ENCODE data around the gene ZNHIT2. TPM values are rescaled to one million over a fixed set of nuclear protein-coding genes. Genes with fewer than 3 reads are reported as not detected.

ZNHIT2 gene
- total and polyA plus RNA-seq, 2 of the 13 experiments (the other 11 are each of a cell fraction or from before 2014, with no cell fraction given) = 1.1 to 6.5 TPM

- TF ChIP-seq DR1 (CRISPR knock-in tag; IDR thresholded peaks at IDR 0.05) = peak; percentile 99
- no peak for TF ChIP-seq SMARCE1 (IDR thresholded peaks at IDR 0.05; ENCODE audit: borderline replicate concordance)
- peak; percentile 86 for TF ChIP-seq NFYC (CRISPR knock-in tag; IDR thresholded peaks at IDR 0.05)
- no peak for TF ChIP-seq NFE2 (CRISPR knock-in tag; IDR thresholded peaks at IDR 0.05)
- TF ChIP-seq PLSCR1 (CRISPR knock-in tag; IDR thresholded peaks at IDR 0.05; ENCODE audit: borderline replicate concordance) = no peak
- no peak for TF ChIP-seq ZNF580 (CRISPR knock-in tag; IDR thresholded peaks at IDR 0.05; ENCODE audit: borderline replicate concordance, low read depth)
- peak; percentile 50 for TF ChIP-seq RBM39 (IDR thresholded peaks at IDR 0.05; ENCODE audit: low read depth, low read length, poor library complexity, severe bottlenecking)
- TF ChIP-seq ZNF207 (IDR thresholded peaks at IDR 0.05; ENCODE audit: borderline replicate concordance) = no peak
- no peak; the same call in 1 of the 2 replicates for TF ChIP-seq TSC22D2 (CRISPR knock-in tag; IDR thresholded peaks at IDR 0.05; ENCODE audit: borderline replicate concordance)
- TF ChIP-seq ZNF530 (CRISPR knock-in tag; IDR thresholded peaks at IDR 0.05; ENCODE audit: low read depth) = no peak
- 0 out of 2 replicates have a peak, but pooled peaks have one; percentile 28 for TF ChIP-seq GATAD1 (CRISPR knock-in tag; IDR thresholded peaks at IDR 0.05)
- TF ChIP-seq JUN (CRISPR knock-in tag; IDR thresholded peaks at IDR 0.05) = no peak
- TF ChIP-seq ATRX (CRISPR knock-in tag; IDR thresholded peaks at IDR 0.05; ENCODE audit: borderline replicate concordance) = no peak
- no peak for TF ChIP-seq HIVEP1 (CRISPR knock-in tag; IDR thresholded peaks at IDR 0.05)
- no peak for TF ChIP-seq ZNF335 (CRISPR knock-in tag; IDR thresholded peaks at IDR 0.05)
- no peak; the same call in 1 of the 2 replicates for TF ChIP-seq ZNF563 (CRISPR knock-in tag; IDR thresholded peaks at IDR 0.05)
- TF ChIP-seq ZMAT3 (CRISPR knock-in tag; conservative IDR thresholded peaks at IDR 0.05) = no peak
- TF ChIP-seq ZNF484 (CRISPR knock-in tag; IDR thresholded peaks at IDR 0.05; ENCODE audit: borderline replicate concordance, low read depth) = no peak
- no peak for TF ChIP-seq PBX2 (CRISPR knock-in tag; IDR thresholded peaks at IDR 0.05)
- TF ChIP-seq ZNF367 (CRISPR knock-in tag; IDR thresholded peaks at IDR 0.05; ENCODE audit: borderline replicate concordance) = no peak
- no peak for TF ChIP-seq ETS1 (CRISPR knock-in tag; IDR thresholded peaks at IDR 0.05)
- no peak for TF ChIP-seq ZNF138 (CRISPR knock-in tag; IDR thresholded peaks at IDR 0.05; ENCODE audit: low read depth)
- TF ChIP-seq HDAC1 (CRISPR knock-in tag; IDR thresholded peaks at IDR 0.05) = peak; percentile 32; the same call in 1 of the 2 replicates
- TF ChIP-seq ZNF773 (CRISPR knock-in tag; IDR thresholded peaks at IDR 0.05; ENCODE audit: borderline replicate concordance) = no peak; the same call in 1 of the 2 replicates
- TF ChIP-seq ZNF607 (CRISPR knock-in tag; IDR thresholded peaks at IDR 0.05; ENCODE audit: borderline replicate concordance) = 0 out of 2 replicates have a peak, but pooled peaks have one; percentile 19
- no peak for TF ChIP-seq RCOR2 (CRISPR knock-in tag; IDR thresholded peaks at IDR 0.05)
- no peak for TF ChIP-seq ZNF674 (CRISPR knock-in tag; IDR thresholded peaks at IDR 0.05; ENCODE audit: low read depth)
- 0 out of 2 replicates have a peak, but pooled peaks have one; percentile 2 for TF ChIP-seq AKAP8 (CRISPR knock-in tag; IDR thresholded peaks at IDR 0.05)
- peak; percentile 92 for TF ChIP-seq NFYB (CRISPR knock-in tag; IDR thresholded peaks at IDR 0.05)
Measured at GRCh38 chr11:65111744-65112545, 5.6 kb downstream of the ZNHIT2 start, which contains the start of gene TM7SF2 (continued).
